Brain microvascular endothelial cell (primary cell): Measurements from ENCODE around the gene BCORL1.

ENCODE experiments used
- DNase-seq: peaks from one replicate; pipeline ENCODE4 v3.0.0-alpha.2; 2020
- H3K27ac ChIP-seq: fragments of 250-450 bp; sonication (Bioruptor Pico); 2 replicates; pipeline ENCODE4 v1.5.1; 2020; ENCODE audit warnings: mild to moderate bottlenecking, moderate library complexity
- H3K27me3 ChIP-seq: fragments of 250-450 bp; sonication (Bioruptor Pico); replicated peaks from 2 replicates; pipeline ENCODE4 v1.5.1; 2020; ENCODE audit warnings: mild to moderate bottlenecking
- H3K36me3 ChIP-seq: fragments of 250-450 bp; sonication (Bioruptor Pico); replicated peaks from 2 replicates; pipeline ENCODE4 v1.5.1; 2020; ENCODE audit warnings: mild to moderate bottlenecking
- H3K4me3 ChIP-seq: 2 replicates; pipeline ENCODE4 v1.5.1; 2011; ENCODE audit warnings: low read depth, mild to moderate bottlenecking, control low read depth, low read length, moderate library complexity
- in situ Hi-C: cut with HindIII; loops from 2 replicates; pipeline ENCODE4 v1.10.0; 2017; ENCODE audit warnings: low sequenced_read_pairs, low pct_ligation_motif_present
- TF ChIP-seq, protein P1 (sequence below): IDR thresholded peaks from 2 replicates; pipeline ENCODE4 v1.5.1; 2011; ENCODE audit warnings: low read depth, mild to moderate bottlenecking, moderate library complexity, low read length, control low read depth, inconsistent platforms; ENCODE audit errors: missing control alignments

The BCORL1 gene

DNA sequence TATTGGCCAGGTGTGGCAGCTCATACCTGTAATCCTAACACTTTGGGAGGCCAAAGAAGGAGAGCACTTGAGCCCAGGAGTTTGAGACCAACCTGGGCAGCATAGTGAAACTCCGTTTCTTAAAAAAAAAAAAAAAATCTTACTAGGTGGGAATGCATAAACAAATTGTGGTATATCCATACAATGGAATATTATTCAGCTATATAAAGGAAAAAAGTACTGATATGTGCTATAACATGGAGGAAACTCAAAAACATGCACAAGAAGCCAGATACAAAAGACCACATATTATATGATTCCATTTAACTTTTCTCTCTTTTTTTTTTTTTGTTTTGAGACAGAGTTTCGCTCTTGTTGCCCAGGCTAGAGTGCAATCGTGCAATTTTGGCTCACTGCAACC is 13.5 kb upstream of the BCORL1 start:
- no peak for DNase-seq

DNA sequence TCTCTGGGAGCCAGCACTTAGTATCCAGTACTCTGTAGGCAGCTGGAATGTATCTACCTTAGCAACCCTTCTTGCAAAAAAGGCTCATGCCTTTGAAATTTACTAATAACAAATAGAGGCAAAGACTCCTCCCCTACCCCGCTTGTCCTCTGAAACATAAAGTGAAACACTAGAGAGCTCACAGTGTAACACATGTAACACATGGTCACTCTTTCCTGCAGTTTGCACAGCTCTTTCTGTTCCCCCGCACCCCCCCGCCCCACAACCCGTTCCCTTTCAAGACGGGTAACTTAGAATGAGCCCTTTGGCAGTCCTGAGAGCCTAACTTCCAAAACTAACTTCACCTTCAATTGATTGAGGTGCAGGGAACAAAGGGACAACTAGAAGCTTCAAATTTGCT is 6.0 kb upstream of the BCORL1 start:
- Histone ChIP-seq H3K4me3 (no peak overlapping the region), H3K27ac (no peak overlapping the region), H3K27me3 (no peaks in the 10 kb centered on the region), H3K36me3 (no peaks in the 10 kb centered on the region)
- in situ Hi-C loops = no loop called here
- no peak for DNase-seq
- TF ChIP-seq, protein P1, sequence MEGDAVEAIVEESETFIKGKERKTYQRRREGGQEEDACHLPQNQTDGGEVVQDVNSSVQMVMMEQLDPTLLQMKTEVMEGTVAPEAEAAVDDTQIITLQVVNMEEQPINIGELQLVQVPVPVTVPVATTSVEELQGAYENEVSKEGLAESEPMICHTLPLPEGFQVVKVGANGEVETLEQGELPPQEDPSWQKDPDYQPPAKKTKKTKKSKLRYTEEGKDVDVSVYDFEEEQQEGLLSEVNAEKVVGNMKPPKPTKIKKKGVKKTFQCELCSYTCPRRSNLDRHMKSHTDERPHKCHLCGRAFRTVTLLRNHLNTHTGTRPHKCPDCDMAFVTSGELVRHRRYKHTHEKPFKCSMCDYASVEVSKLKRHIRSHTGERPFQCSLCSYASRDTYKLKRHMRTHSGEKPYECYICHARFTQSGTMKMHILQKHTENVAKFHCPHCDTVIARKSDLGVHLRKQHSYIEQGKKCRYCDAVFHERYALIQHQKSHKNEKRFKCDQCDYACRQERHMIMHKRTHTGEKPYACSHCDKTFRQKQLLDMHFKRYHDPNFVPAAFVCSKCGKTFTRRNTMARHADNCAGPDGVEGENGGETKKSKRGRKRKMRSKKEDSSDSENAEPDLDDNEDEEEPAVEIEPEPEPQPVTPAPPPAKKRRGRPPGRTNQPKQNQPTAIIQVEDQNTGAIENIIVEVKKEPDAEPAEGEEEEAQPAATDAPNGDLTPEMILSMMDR = no peak

More for the DNA sequence above, 13.5 kb upstream of the BCORL1 start:
- TF ChIP-seq, protein P1 = no peak
- no peak overlapping the region for H3K4me3 ChIP-seq
- in situ Hi-C loops = no loop called here
- no peaks in the 10 kb centered on the region for H3K27me3 ChIP-seq
- H3K36me3 ChIP-seq = no peaks in the 10 kb centered on the region
- H3K27ac ChIP-seq = no peak overlapping the region

GRCh38 chrX:129979207-129979920 is 3.1 kb upstream of the BCORL1 start:
- H3K4me3 ChIP-seq = no peak overlapping the region
- TF ChIP-seq, protein P1 = no peak
- no peak for DNase-seq
- in situ Hi-C loops = no loop called here
- no peaks in the 10 kb centered on the region for H3K27me3 ChIP-seq
- no peaks in the 10 kb centered on the region for H3K36me3 ChIP-seq
- H3K27ac ChIP-seq = no peak overlapping the region

GRCh38 chrX:129980001-129980401 is 2.4 kb upstream of the BCORL1 start:
- H3K27me3 ChIP-seq = no peaks in the 10 kb centered on the region
- in situ Hi-C loops = no loop called here
- H3K36me3 ChIP-seq = no peaks in the 10 kb centered on the region
- TF ChIP-seq, protein P1 = no peak
- H3K27ac ChIP-seq = no peak overlapping the region
- peak overlapping the region; percentile 20 for H3K4me3 ChIP-seq
- no peak for DNase-seq

DNA sequence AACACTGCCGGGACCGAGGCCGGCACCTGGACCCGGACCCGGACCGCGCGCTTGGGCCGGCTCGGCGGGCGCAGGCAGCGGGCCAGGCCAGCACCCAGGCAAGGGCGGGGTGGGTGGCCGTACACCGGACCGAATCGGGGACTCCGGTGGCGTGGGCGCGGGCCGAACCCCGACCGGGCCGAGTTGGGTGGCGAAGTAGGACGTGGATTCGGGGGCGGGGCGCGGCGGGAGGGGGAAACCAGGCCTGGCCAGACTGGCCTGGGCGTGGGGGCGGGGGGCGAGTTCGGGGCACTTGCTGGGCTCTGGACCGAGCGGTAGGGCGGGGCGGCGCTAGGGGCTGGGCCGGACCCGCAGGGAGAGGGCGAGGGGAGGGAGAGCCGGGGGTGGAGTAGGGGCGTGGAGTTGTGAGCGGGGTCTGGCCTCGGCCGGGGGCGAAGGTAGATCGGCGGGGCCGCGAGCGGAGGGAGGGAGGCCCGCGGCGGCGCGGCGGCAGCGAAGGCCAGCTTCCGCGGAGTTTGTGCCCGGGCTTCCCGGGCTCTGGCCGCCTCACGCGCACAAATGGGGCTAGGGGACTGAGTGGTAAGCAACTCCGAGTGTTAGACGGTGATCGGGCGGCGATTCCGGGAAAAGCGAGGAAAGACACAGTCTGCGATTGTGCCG is 1.8 kb upstream of the BCORL1 start:
- TF ChIP-seq, protein P1 = no peak
- in situ Hi-C loops = no loop called here
- H3K27ac ChIP-seq = no peak overlapping the region
- DNase-seq = no peak
- H3K4me3 ChIP-seq = peak overlapping the region; percentile 55
- no peaks in the 10 kb centered on the region for H3K36me3 ChIP-seq
- no peaks in the 10 kb centered on the region for H3K27me3 ChIP-seq

GRCh38 chrX:129981200-129981553 is 1.3 kb upstream of the BCORL1 start:
- H3K4me3 ChIP-seq = peak overlapping the region; percentile 55
- no peak for DNase-seq
- H3K27me3 ChIP-seq = no peaks in the 10 kb centered on the region
- in situ Hi-C loops = no loop called here
- no peak overlapping the region for H3K27ac ChIP-seq
- H3K36me3 ChIP-seq = no peaks in the 10 kb centered on the region
- TF ChIP-seq, protein P1 = no peak
